Measurements from ENCODE around the gene TMTC3. TPM values are rescaled to one million over a fixed set of nuclear protein-coding genes. Genes with fewer than 3 reads are reported as not detected.

Gene TMTC3
- total and polyA plus RNA-seq, 2 of the 4 experiments (the other 2 are of a cell fraction): 3.7 to 44.3 TPM

DNA sequence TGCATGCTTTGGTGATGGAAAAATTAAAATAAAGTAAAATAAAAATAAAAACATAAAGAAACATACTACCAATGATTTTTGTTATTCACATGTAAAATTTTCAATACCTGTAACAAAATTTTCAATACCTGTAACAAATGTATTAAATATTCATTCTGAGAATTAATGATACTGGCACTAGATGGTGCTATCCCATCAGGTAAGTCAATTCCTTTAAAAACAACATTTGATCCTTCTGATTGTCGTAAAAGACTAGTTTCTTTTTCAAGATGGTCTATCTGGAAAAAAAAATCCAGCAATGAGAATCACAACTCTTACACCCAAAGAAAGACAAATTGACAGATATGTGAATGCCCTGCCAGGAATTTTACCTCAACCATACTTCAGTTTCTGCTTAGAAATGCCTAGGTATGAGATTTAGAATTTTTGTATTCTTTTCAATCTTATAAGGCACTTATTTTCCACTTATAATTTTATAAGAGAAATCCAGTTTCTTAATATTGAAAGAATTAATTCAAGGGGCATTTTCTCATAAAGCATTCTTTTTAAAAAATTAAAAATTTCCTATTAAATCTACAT, 30.9 kb upstream of the TMTC3 start:
- H2AK5ac ChIP-seq (ENCODE audit: low read depth, low read length): no peak overlapping the region

More for the DNA sequence above, 30.9 kb upstream of the TMTC3 start:
- H3K9ac ChIP-seq (ENCODE audit: low read depth, low read length): peak overlapping the region; percentile 81; the same call in 1 of the 2 replicates
- H3K4me2 ChIP-seq (ENCODE audit: low read depth, low read length): peak overlapping the region; percentile 94
- no peak overlapping the region for H2BK120ac ChIP-seq (ENCODE audit: low read depth, low read length)
- H4K8ac ChIP-seq (ENCODE audit: low read depth in 2 of 2, low read length in 2 of 2): no peak overlapping the region
- H3K4me1 ChIP-seq (ENCODE audit: control insufficient read depth, insufficient read depth, low read length): no peaks in the 10 kb centered on the region; the same call in 1 of the 2 replicates
- no peak overlapping the region for H3K27ac ChIP-seq (ENCODE audit: insufficient read depth, low read length)
- no peaks in the 10 kb centered on the region for H3K9me1 ChIP-seq (ENCODE audit: insufficient read depth, low read length)
- in situ Hi-C loops (cut with MboI; ENCODE audit: low sequenced_read_pairs): no loop called here
- no peak overlapping the region for H2BK20ac ChIP-seq (ENCODE audit: low read depth, low read length)
- no peak overlapping the region for H2AFZ ChIP-seq (replicated peaks; ENCODE audit: low read length, poor library complexity)
- H3K18ac ChIP-seq (ENCODE audit: low read depth, low read length): no peak overlapping the region
- POLR2A ChIA-PET (ENCODE audit: unreplicated experiment): no interaction called here
- no peak overlapping the region for H3K56ac ChIP-seq (ENCODE audit: extremely low read depth, insufficient read depth, low read length)
- no peak overlapping the region for H2AK9ac ChIP-seq (replicated peaks; ENCODE audit: low read depth, low read length, poor library complexity)
- no peak overlapping the region for H4K5ac ChIP-seq (ENCODE audit: low read depth, low read length)
- BruUV-seq (replicated peaks): no TSS peak
- dilution Hi-C loops (cut with HindIII; ENCODE audit: low sequenced_read_pairs, unreplicated experiment): no loop called here
- no peak overlapping the region for H3K4ac ChIP-seq (ENCODE audit: low read depth, low read length)
- H4K20me1 ChIP-seq (ENCODE audit: insufficient read depth, low read length): no peaks in the 10 kb centered on the region
- no peak overlapping the region for H3K14ac ChIP-seq (replicated peaks; ENCODE audit: low read depth, low read length)
- H3K9me3 ChIP-seq (ENCODE audit: control insufficient read depth, insufficient read depth, low read length): no peaks in the 10 kb centered on the region
- CTCF ChIA-PET: no interaction called here
- ATAC-seq (ENCODE audit: low read depth) (no peak), DNase-seq (peak; percentile 56)
- H4K91ac ChIP-seq (ENCODE audit: insufficient read depth, low read depth, low read length): no peak overlapping the region
- no CpG with 5 or more reads among the region's 1 CpG for WGBS, 2 experiments (ENCODE audit: extremely low coverage in 2 of 2, insufficient read length in 1 of 2)
- peak overlapping the region; percentile 63 for H2BK5ac ChIP-seq (ENCODE audit: low read depth, low read length, poor library complexity, severe bottlenecking)
- no peak overlapping the region for H3K4me3 ChIP-seq (ENCODE audit: insufficient read depth, low read depth, low read length)
- intact Hi-C loops (cut with micrococcal nuclease): no loop called here
- TF ChIP-seq, protein P1, sequence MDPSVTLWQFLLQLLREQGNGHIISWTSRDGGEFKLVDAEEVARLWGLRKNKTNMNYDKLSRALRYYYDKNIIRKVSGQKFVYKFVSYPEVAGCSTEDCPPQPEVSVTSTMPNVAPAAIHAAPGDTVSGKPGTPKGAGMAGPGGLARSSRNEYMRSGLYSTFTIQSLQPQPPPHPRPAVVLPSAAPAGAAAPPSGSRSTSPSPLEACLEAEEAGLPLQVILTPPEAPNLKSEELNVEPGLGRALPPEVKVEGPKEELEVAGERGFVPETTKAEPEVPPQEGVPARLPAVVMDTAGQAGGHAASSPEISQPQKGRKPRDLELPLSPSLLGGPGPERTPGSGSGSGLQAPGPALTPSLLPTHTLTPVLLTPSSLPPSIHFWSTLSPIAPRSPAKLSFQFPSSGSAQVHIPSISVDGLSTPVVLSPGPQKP (IDR thresholded peaks at IDR 0.05; ENCODE audit: borderline replicate concordance, low read depth, low read length): no peak
- peak; percentile 54 for TF ChIP-seq CTCF (conservative IDR thresholded peaks at IDR 0.05; ENCODE audit: low read depth, low read length)
- TF ChIP-seq MAFK (IDR thresholded peaks at IDR 0.05; ENCODE audit: low read depth, low read length): no peak
- TF ChIP-seq SMC3 (IDR thresholded peaks at IDR 0.05; ENCODE audit: low read depth, low read length): peak; percentile 41; the same call in 1 of the 2 replicates
- TF ChIP-seq CHD1 (IDR thresholded peaks at IDR 0.05; ENCODE audit: low read depth, low read length): no peak
- TF ChIP-seq BHLHE40 (IDR thresholded peaks at IDR 0.05; ENCODE audit: low read depth, low read length): no peak
- TF ChIP-seq CEBPB (IDR thresholded peaks at IDR 0.05; ENCODE audit: low read depth, low read length): no peak
- no peak for TF ChIP-seq MAZ (IDR thresholded peaks at IDR 0.05; ENCODE audit: borderline replicate concordance, low read depth, low read length)
- TF ChIP-seq RAD21 (IDR thresholded peaks at IDR 0.05; ENCODE audit: low read length): peak; percentile 64
- no peak overlapping the region for H2BK15ac ChIP-seq (ENCODE audit: low read depth, low read length)
- no peak overlapping the region for H3K23ac ChIP-seq (ENCODE audit: low read depth, low read length)
- peaks cover 1% of the 10 kb centered on the region; the same call in 1 of the 2 replicates for H3K36me3 ChIP-seq (ENCODE audit: control insufficient read depth, insufficient read depth, low read length)
- H3K27me3 ChIP-seq (ENCODE audit: control insufficient read depth, insufficient read depth, low read length): no peaks in the 10 kb centered on the region
- no peaks in the 10 kb centered on the region for H3K79me1 ChIP-seq (ENCODE audit: low read depth in 1 of 2, low read length in 2 of 2)

Measured in IMR-90 (cell line).